Mesothelial cell of epicardium (in vitro differentiated cells): ENCODE results near the gene SMAD3. TPM values are rescaled to one million over a fixed set of nuclear protein-coding genes. Genes with fewer than 3 reads are reported as not detected.

Source experiments
- DNase-seq, 2 experiments: peaks; one replicate each; pipeline ENCODE4 v3.0.0; 2021; ENCODE audit warnings: low spot score in 2 of 2; ENCODE audit not compliant: unreplicated experiment in 2 of 2
- H3K27ac Mint-ChIP-seq: 2 replicates; pipeline ENCODE4 v1.8.0; 2021; ENCODE audit warnings: mixed read lengths
- H3K27me3 Mint-ChIP-seq: 2 replicates; pipeline ENCODE4 v1.8.0; 2021; ENCODE audit warnings: low read depth, mixed read lengths
- H3K36me3 Mint-ChIP-seq: 2 replicates; pipeline ENCODE4 v1.8.0; 2021; ENCODE audit warnings: mixed read lengths
- H3K4me1 Mint-ChIP-seq: 2 replicates; pipeline ENCODE4 v1.8.0; 2021; ENCODE audit warnings: mixed read lengths
- H3K4me3 Mint-ChIP-seq: 2 replicates; pipeline ENCODE4 v1.8.0; 2021; ENCODE audit warnings: mild to moderate bottlenecking, moderate library complexity, mixed read lengths
- H3K9me3 Mint-ChIP-seq: 2 replicates; pipeline ENCODE4 v1.8.0; 2021; ENCODE audit warnings: mixed read lengths
- CTCF ChIP-seq: fragments of 200-600 bp; sonication (generic); IDR thresholded peaks from one replicate; pipeline ENCODE4 v1.5.0; 2021; ENCODE audit warnings: antibody characterized with exemption; ENCODE audit not compliant: unreplicated experiment
- total RNA-seq: library from RNA; stranded (reverse); gene quantifications from 3 replicates; pipeline ENCODE4 v1.2.1, GENCODE V29; 2021

SMAD3 gene
- total RNA-seq, 1 donor from 2014 or later = 96.2 TPM

- no peak for DNase-seq
- Mint-ChIP-seq H3K27ac (no peak overlapping the region), H3K27me3 (no peaks in the 10 kb centered on the region), H3K4me1 (peaks cover 36% of the 10 kb centered on the region), H3K4me3 (no peak overlapping the region), H3K9me3 (no peaks in the 10 kb centered on the region), H3K36me3 (peaks cover 48% of the 10 kb centered on the region)
- TF ChIP-seq CTCF = no peak
Observed at GRCh38 chr15:67171471-67171870, 106.1 kb downstream of the SMAD3 start.

- peaks cover 48% of the 10 kb centered on the region for H3K36me3 Mint-ChIP-seq
- no peaks in the 10 kb centered on the region for H3K27me3 Mint-ChIP-seq
- DNase-seq = no peak
- H3K4me3 Mint-ChIP-seq = no peak overlapping the region
- peaks cover 37% of the 10 kb centered on the region for H3K4me1 Mint-ChIP-seq
- no peak for TF ChIP-seq CTCF
- no peak overlapping the region for H3K27ac Mint-ChIP-seq
- H3K9me3 Mint-ChIP-seq = no peaks in the 10 kb centered on the region
Observed at GRCh38 chr15:67172172-67172571, 106.8 kb downstream of the SMAD3 start.

- Mint-ChIP-seq H3K27me3 (no peaks in the 10 kb centered on the region), H3K4me3 (no peak overlapping the region), H3K9me3 (no peaks in the 10 kb centered on the region), H3K36me3 (peaks cover 46% of the 10 kb centered on the region), H3K4me1 (peaks cover 38% of the 10 kb centered on the region), H3K27ac (no peak overlapping the region)
- DNase-seq = no peak
- no peak for TF ChIP-seq CTCF
Observed at GRCh38 chr15:67173005-67173404, 107.6 kb downstream of the SMAD3 start.

GRCh38 chr15:67173786-67174185, 108.4 kb downstream of the SMAD3 start:
- DNase-seq = no peak

GRCh38 chr15:67174446-67174845, 109.0 kb downstream of the SMAD3 start:
- Mint-ChIP-seq H3K9me3 (no peaks in the 10 kb centered on the region), H3K36me3 (peaks cover 43% of the 10 kb centered on the region), H3K27ac (peak overlapping the region; percentile 35), H3K4me1 (peaks cover 45% of the 10 kb centered on the region), H3K4me3 (no peak overlapping the region), H3K27me3 (no peaks in the 10 kb centered on the region)
- TF ChIP-seq CTCF = no peak
- no peak for DNase-seq

More at GRCh38 chr15:67173786-67174185, 108.4 kb downstream of the SMAD3 start:
- peaks cover 43% of the 10 kb centered on the region for H3K36me3 Mint-ChIP-seq
- TF ChIP-seq CTCF = no peak
- H3K4me1 Mint-ChIP-seq = peaks cover 40% of the 10 kb centered on the region
- no peak overlapping the region for H3K4me3 Mint-ChIP-seq
- no peak overlapping the region for H3K27ac Mint-ChIP-seq
- H3K9me3 Mint-ChIP-seq = no peaks in the 10 kb centered on the region
- H3K27me3 Mint-ChIP-seq = no peaks in the 10 kb centered on the region
